Effector memory CD8-positive, alpha-beta T cell (primary cell): ENCODE results near the gene RASGRF2.

Experiments
- ATAC-seq: fragments of 150-1000 bp; cut with Tn5 transposase; replicated peaks from 2 replicates; pipeline ENCODE4 v1.10.0; 2021; ENCODE audit warnings: mild to moderate bottlenecking, moderate library complexity
- DNase-seq, 3 experiments: peaks; one replicate each; pipeline ENCODE4 v3.0.0; 2021
- H3K27ac Mint-ChIP-seq, 2 donors: one replicate each; pipeline ENCODE4 v1.8.0; 2022; ENCODE audit warnings: mild to moderate bottlenecking in 2 of 2, mixed read lengths in 2 of 2, moderate library complexity in 2 of 2
- H3K27me3 Mint-ChIP-seq, 2 donors: one replicate each; pipeline ENCODE4 v1.8.0; 2022; ENCODE audit warnings: mixed read lengths in 2 of 2
- H3K36me3 Mint-ChIP-seq: one replicate; pipeline ENCODE4 v1.8.0; 2022; ENCODE audit warnings: mild to moderate bottlenecking, moderate library complexity, mixed read lengths; ENCODE audit not compliant: insufficient read depth
- H3K4me1 Mint-ChIP-seq, 2 donors: one replicate each; pipeline ENCODE4 v1.8.0; 2022; ENCODE audit warnings: low read depth in 2 of 2, mixed read lengths in 2 of 2
- H3K4me3 Mint-ChIP-seq, 2 donors: one replicate each; pipeline ENCODE4 v1.8.0; 2022; ENCODE audit warnings: mild to moderate bottlenecking in 2 of 2, mixed read lengths in 2 of 2, moderate library complexity in 2 of 2
- H3K9me3 Mint-ChIP-seq, 2 donors: one replicate each; pipeline ENCODE4 v1.8.0; 2022; ENCODE audit warnings: mixed read lengths in 2 of 2

RASGRF2 gene

GRCh38 chr5:81194633-81195334 lies 234.6 kb downstream of the RASGRF2 start:
- Mint-ChIP-seq H3K4me3 (peak overlapping the region; percentile 13 to 41), H3K27ac (peak overlapping the region; percentile 67 to 82), H3K27me3 (no peaks in the 10 kb centered on the region), H3K4me1 (peaks cover 7 to 8% of the 10 kb centered on the region in 2 donors), H3K9me3 (no peaks in the 10 kb centered on the region), H3K36me3 (peaks cover 3% of the 10 kb centered on the region)
- ATAC-seq (peak; percentile 99), DNase-seq (peak; percentile 75 to 80 (median 77))

- H3K4me1 Mint-ChIP-seq: peaks cover 7 to 8% of the 10 kb centered on the region in 2 donors
- DNase-seq (no peak), ATAC-seq (no peak)
- peak overlapping the region; percentile 13 to 41 for H3K4me3 Mint-ChIP-seq
- no peaks in the 10 kb centered on the region for H3K27me3 Mint-ChIP-seq
- peak overlapping the region; percentile 67 to 82 for H3K27ac Mint-ChIP-seq
- H3K36me3 Mint-ChIP-seq: no peaks in the 10 kb centered on the region
- H3K9me3 Mint-ChIP-seq: no peaks in the 10 kb centered on the region
Observed at GRCh38 chr5:81195335-81195929, 235.3 kb downstream of the RASGRF2 start.

GRCh38 chr5:81202655-81203054 lies 242.5 kb downstream of the RASGRF2 start:
- no peak for DNase-seq
- Mint-ChIP-seq H3K27ac (peak overlapping the region in 1 of 2 donors; percentile 27), H3K4me1 (no peaks in the 10 kb centered on the region), H3K36me3 (peaks cover 10% of the 10 kb centered on the region), H3K27me3 (no peaks in the 10 kb centered on the region), H3K4me3 (no peak overlapping the region), H3K9me3 (no peaks in the 10 kb centered on the region)
- no peak for ATAC-seq

DNA sequence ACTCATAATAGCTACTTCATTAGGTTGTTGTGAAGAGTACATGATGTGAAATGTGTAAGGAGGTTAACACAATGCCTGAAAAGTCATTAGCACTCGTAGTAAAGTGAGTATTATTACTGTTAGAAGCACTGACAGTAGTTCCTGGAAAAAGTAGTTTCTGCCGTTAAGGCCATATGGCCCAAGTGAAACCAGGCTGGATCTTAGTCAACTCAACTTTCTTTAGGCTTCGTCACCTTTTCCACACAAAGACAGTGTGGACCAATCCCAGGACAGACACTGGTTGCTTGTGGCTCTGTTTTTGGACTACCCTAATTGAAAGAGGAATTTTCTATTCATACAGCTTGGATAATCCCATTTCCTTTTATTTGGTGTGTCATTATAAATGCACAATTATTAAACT lies 243.6 kb downstream of the RASGRF2 start:
- Mint-ChIP-seq H3K27ac (no peak overlapping the region), H3K27me3 (no peaks in the 10 kb centered on the region), H3K9me3 (no peaks in the 10 kb centered on the region), H3K4me1 (no peaks in the 10 kb centered on the region), H3K36me3 (peaks cover 21% of the 10 kb centered on the region), H3K4me3 (no peak overlapping the region)
- DNase-seq (no peak), ATAC-seq (no peak)

- H3K4me3 Mint-ChIP-seq: no peak overlapping the region
- ATAC-seq: no peak
- H3K36me3 Mint-ChIP-seq: peaks cover 21% of the 10 kb centered on the region
- H3K4me1 Mint-ChIP-seq: no peaks in the 10 kb centered on the region
- no peaks in the 10 kb centered on the region for H3K9me3 Mint-ChIP-seq
- H3K27ac Mint-ChIP-seq: no peak overlapping the region
- H3K27me3 Mint-ChIP-seq: no peaks in the 10 kb centered on the region
- DNase-seq: no peak
Observed at GRCh38 chr5:81204205-81204604, 244.0 kb downstream of the RASGRF2 start.

GRCh38 chr5:81205058-81205457 lies 244.9 kb downstream of the RASGRF2 start:
- Mint-ChIP-seq H3K36me3 (peaks cover 21% of the 10 kb centered on the region), H3K4me1 (no peaks in the 10 kb centered on the region), H3K4me3 (no peak overlapping the region), H3K27ac (no peak overlapping the region), H3K27me3 (no peaks in the 10 kb centered on the region), H3K9me3 (no peaks in the 10 kb centered on the region)
- ATAC-seq (no peak), DNase-seq (no peak)

DNA sequence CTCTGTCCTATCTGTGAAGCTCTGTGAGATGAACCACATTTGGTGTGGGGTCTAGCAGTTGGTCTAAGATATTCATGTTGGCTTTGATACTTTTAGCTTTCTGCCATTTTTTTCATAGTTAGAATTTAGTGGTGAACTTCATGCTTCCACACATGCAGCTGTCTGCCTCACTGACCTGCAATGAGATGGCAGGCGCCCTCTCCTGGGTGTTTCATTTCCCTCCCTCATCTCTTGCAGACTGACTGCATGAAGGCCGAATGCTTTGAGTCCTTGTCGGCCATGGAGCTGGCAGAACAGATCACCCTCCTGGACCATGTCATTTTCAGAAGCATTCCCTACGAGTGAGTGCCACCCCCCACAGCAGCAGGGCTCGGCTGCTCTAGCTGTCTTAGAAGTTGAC lies 246.8 kb downstream of the RASGRF2 start:
- H3K27ac Mint-ChIP-seq: no peak overlapping the region
- H3K4me3 Mint-ChIP-seq: no peak overlapping the region
- peaks cover 21% of the 10 kb centered on the region for H3K36me3 Mint-ChIP-seq
- no peaks in the 10 kb centered on the region for H3K27me3 Mint-ChIP-seq
- H3K4me1 Mint-ChIP-seq: no peaks in the 10 kb centered on the region
- ATAC-seq (no peak), DNase-seq (no peak)
- no peaks in the 10 kb centered on the region for H3K9me3 Mint-ChIP-seq

GRCh38 chr5:81208904-81209303 lies 248.7 kb downstream of the RASGRF2 start:
- Mint-ChIP-seq H3K27me3 (no peaks in the 10 kb centered on the region), H3K36me3 (peaks cover 21% of the 10 kb centered on the region), H3K4me1 (peaks cover 0 to 2% of the 10 kb centered on the region in 2 donors), H3K27ac (no peak overlapping the region), H3K4me3 (no peak overlapping the region), H3K9me3 (no peaks in the 10 kb centered on the region)
- ATAC-seq: no peak
- DNase-seq: no peak

- no peak overlapping the region for H3K4me3 Mint-ChIP-seq
- peaks cover 25% of the 10 kb centered on the region for H3K36me3 Mint-ChIP-seq
- no peak overlapping the region for H3K27ac Mint-ChIP-seq
- DNase-seq: no peak
- no peaks in the 10 kb centered on the region for H3K27me3 Mint-ChIP-seq
- H3K4me1 Mint-ChIP-seq: peaks cover 0 to 2% of the 10 kb centered on the region in 2 donors
- no peak for ATAC-seq
- H3K9me3 Mint-ChIP-seq: no peaks in the 10 kb centered on the region
Observed at GRCh38 chr5:81209386-81209785, 249.2 kb downstream of the RASGRF2 start.

DNA sequence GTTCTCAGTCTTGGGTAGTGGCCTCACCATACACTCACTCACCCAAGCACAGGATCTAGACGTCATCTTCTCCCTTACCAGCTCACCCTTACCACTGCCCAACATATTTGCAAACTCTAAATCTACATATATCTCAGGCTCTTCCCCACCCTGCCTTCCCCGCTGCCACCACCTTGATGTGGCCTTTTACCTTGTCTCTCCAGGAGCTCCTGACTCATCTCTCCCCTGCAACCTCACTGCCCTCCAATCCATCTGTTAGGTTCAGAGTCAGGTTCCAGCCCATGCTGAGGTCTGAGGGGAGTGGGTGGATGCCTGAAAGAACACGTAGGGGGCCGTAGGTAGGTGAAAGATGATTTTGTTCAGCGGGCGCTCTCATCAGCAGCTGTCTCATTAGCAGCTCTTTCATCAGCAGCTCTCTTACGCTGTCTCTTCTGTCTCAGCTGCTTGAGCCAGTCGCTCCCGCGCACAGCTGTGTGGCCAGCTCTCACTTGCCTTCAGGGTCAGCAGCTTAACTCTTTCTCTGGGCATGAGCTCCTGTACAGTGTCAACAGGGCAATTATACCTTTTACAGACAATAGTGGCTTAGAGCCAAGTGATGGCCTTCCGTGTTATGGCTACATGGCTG lies 249.8 kb downstream of the RASGRF2 start:
- H3K4me1 Mint-ChIP-seq: peaks cover 0 to 2% of the 10 kb centered on the region in 2 donors
- no peak for ATAC-seq
- H3K4me3 Mint-ChIP-seq: no peak overlapping the region
- no peak overlapping the region for H3K27ac Mint-ChIP-seq
- H3K36me3 Mint-ChIP-seq: peaks cover 25% of the 10 kb centered on the region
- H3K9me3 Mint-ChIP-seq: no peaks in the 10 kb centered on the region
- no peak for DNase-seq
- no peaks in the 10 kb centered on the region for H3K27me3 Mint-ChIP-seq

DNA sequence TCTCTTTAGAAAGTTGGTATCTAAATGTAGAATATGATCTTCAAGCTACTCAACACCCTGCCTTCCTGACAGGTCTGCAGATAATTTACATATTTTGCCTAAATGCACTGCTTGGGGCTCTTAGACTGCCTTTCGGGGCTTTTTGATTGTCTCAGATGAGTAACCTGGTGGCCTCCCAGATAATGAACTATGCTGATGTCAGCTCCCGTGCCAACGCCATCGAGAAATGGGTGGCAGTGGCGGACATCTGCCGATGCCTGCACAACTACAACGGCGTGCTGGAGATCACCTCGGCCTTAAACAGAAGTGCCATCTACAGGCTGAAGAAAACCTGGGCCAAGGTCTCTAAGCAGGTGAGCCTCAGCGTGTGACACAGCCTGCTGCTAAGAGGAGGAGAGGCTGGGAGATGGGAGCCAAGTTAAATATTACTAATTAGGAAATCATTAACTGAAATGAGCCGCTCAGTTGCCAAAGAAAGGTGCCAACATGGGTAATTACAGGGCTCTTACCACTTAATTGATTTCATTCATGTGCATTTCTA lies 252.1 kb downstream of the RASGRF2 start:
- DNase-seq (no peak), ATAC-seq (peak; percentile 14)
- peak overlapping the region in 1 of 2 donors; percentile 49 for H3K27ac Mint-ChIP-seq
- H3K27me3 Mint-ChIP-seq: no peaks in the 10 kb centered on the region
- H3K36me3 Mint-ChIP-seq: peaks cover 26% of the 10 kb centered on the region
- H3K4me3 Mint-ChIP-seq: no peak overlapping the region
- peaks cover 0 to 2% of the 10 kb centered on the region in 2 donors for H3K4me1 Mint-ChIP-seq
- H3K9me3 Mint-ChIP-seq: no peaks in the 10 kb centered on the region

- Mint-ChIP-seq H3K27me3 (no peaks in the 10 kb centered on the region), H3K9me3 (no peaks in the 10 kb centered on the region), H3K27ac (peak overlapping the region in 1 of 2 donors; percentile 49), H3K4me1 (peaks cover 0 to 2% of the 10 kb centered on the region in 2 donors), H3K36me3 (peaks cover 21% of the 10 kb centered on the region), H3K4me3 (no peak overlapping the region)
- ATAC-seq: no peak
- DNase-seq: no peak
Observed at GRCh38 chr5:81213070-81213469, 252.9 kb downstream of the RASGRF2 start.

DNA sequence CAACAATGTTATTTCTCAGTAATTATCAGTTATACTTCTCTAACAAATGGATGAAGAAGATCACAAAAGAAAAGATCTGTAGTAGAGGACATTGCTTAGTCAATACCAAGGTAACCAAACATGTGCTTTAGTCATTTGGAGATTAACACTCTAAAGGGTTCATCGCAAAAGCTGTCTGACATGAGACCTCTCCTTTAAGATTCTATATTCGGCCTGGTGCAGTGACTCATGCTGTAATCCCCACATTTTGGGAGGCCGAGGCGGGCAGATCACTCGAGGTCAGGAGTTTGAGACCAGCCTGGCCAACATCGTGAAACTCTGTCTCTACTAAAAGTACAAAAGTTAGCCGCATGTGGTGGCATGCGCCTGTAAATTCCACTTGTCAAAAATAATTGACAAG lies 254.7 kb downstream of the RASGRF2 start:
- no peak overlapping the region for H3K27ac Mint-ChIP-seq
- DNase-seq (no peak), ATAC-seq (no peak)
- H3K9me3 Mint-ChIP-seq: no peaks in the 10 kb centered on the region
- no peak overlapping the region for H3K4me3 Mint-ChIP-seq
- H3K4me1 Mint-ChIP-seq: peaks cover 0 to 2% of the 10 kb centered on the region in 2 donors
- H3K27me3 Mint-ChIP-seq: no peaks in the 10 kb centered on the region
- peaks cover 25% of the 10 kb centered on the region for H3K36me3 Mint-ChIP-seq

GRCh38 chr5:81216152-81216551 lies 256.0 kb downstream of the RASGRF2 start:
- no peak for ATAC-seq
- no peaks in the 10 kb centered on the region for H3K27me3 Mint-ChIP-seq
- H3K4me1 Mint-ChIP-seq: peaks cover 0 to 2% of the 10 kb centered on the region in 2 donors
- no peak for DNase-seq
- H3K36me3 Mint-ChIP-seq: peaks cover 35% of the 10 kb centered on the region
- no peak overlapping the region for H3K27ac Mint-ChIP-seq
- H3K9me3 Mint-ChIP-seq: no peaks in the 10 kb centered on the region
- H3K4me3 Mint-ChIP-seq: no peak overlapping the region
